Bronchial epithelial cell (primary cell): ENCODE measurements around the gene TBCD. TPM values are rescaled to one million over a fixed set of nuclear protein-coding genes. Genes with fewer than 3 reads are reported as not detected.

ENCODE experiments used
- DNase-seq: peaks from one replicate; pipeline ENCODE4 v3.0.0-alpha.2; 2010; ENCODE audit warnings: low read depth
- FAIRE-seq: peaks from 2 replicates; lab custom pipeline; 2011; peaks lifted over from hg19 to GRCh38; lab: Jason Lieb, UNC
- H3K27me3 ChIP-seq: 2 replicates; pipeline ENCODE4 v1.5.1; 2011; ENCODE audit warnings: low read length; ENCODE audit not compliant: control insufficient read depth, insufficient read depth
- H3K36me3 ChIP-seq: 2 replicates; pipeline ENCODE4 v1.5.1; 2011; ENCODE audit warnings: low read length; ENCODE audit not compliant: control insufficient read depth, insufficient read depth
- H3K4me3 ChIP-seq: 2 replicates; pipeline ENCODE4 v1.5.1; 2011; ENCODE audit warnings: mild to moderate bottlenecking, low read depth, low read length, control low read depth
- total RNA-seq: library from RNA; depleted of rRNA; stranded (reverse); fragments of >200 nt; gene quantifications from 2 replicates; pipeline ENCODE4 v1.2.1, GENCODE V29; 2014
- TF ChIP-seq, protein P1 (sequence below): IDR thresholded peaks from 2 replicates; pipeline ENCODE4 v1.5.1; 2011; ENCODE audit warnings: mild to moderate bottlenecking, moderate library complexity, low read length, control low read depth, inconsistent platforms; ENCODE audit not compliant: insufficient read depth, severe bottlenecking

TBCD gene
- total RNA-seq, 1 donor from 2014 or later, result 22.6 TPM

DNA sequence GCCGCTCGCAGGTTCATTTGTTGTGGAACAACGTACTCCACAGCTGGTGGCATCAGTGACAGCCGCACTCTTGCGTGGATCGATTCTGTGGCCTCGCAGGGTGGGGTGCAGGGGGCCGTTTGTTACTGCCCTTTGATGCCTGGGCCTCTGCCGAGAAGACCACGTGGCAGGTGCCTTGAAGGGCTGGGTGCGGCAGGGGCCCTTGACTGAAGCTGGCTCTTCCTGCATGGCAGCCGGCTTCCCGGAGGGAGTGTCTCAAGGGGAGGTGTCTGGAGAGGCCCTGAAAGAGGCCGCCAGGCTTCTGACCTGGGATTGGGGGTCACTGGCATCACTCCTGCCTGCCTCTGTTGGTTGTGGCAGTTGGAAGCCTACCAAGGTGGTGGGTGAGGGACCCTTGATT is 43.8 kb downstream of the TBCD start:
- FAIRE-seq, result no peak
- H3K27me3 ChIP-seq, result no peaks in the 10 kb centered on the region
- no peak for DNase-seq
- peaks cover 6% of the 10 kb centered on the region for H3K36me3 ChIP-seq
- TF ChIP-seq, protein P1, sequence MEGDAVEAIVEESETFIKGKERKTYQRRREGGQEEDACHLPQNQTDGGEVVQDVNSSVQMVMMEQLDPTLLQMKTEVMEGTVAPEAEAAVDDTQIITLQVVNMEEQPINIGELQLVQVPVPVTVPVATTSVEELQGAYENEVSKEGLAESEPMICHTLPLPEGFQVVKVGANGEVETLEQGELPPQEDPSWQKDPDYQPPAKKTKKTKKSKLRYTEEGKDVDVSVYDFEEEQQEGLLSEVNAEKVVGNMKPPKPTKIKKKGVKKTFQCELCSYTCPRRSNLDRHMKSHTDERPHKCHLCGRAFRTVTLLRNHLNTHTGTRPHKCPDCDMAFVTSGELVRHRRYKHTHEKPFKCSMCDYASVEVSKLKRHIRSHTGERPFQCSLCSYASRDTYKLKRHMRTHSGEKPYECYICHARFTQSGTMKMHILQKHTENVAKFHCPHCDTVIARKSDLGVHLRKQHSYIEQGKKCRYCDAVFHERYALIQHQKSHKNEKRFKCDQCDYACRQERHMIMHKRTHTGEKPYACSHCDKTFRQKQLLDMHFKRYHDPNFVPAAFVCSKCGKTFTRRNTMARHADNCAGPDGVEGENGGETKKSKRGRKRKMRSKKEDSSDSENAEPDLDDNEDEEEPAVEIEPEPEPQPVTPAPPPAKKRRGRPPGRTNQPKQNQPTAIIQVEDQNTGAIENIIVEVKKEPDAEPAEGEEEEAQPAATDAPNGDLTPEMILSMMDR, result no peak
- no peak overlapping the region for H3K4me3 ChIP-seq

DNA sequence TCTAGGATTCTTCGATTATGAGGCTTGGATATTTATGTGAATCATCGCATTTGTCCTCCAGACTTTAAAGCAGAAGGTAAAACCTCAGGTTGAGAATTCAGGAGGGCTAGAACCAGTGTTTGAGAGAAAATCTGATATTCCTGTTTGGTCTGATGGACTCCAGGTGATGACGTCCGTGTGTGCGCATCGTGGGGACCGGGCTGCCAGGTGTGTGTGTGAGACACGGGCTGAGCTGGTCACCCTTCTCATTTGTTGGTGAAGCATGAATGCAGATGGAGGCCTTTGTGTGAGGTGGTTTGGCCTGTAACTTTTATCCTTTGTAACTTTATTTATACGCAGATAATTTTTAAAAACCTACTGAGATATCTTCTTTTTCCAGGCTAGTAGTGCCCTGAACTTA is 45.2 kb downstream of the TBCD start:
- TF ChIP-seq, protein P1, result no peak
- Histone ChIP-seq H3K27me3 (no peaks in the 10 kb centered on the region), H3K36me3 (peaks cover 6% of the 10 kb centered on the region), H3K4me3 (no peak overlapping the region)
- FAIRE-seq (no peak), DNase-seq (no peak)

DNA sequence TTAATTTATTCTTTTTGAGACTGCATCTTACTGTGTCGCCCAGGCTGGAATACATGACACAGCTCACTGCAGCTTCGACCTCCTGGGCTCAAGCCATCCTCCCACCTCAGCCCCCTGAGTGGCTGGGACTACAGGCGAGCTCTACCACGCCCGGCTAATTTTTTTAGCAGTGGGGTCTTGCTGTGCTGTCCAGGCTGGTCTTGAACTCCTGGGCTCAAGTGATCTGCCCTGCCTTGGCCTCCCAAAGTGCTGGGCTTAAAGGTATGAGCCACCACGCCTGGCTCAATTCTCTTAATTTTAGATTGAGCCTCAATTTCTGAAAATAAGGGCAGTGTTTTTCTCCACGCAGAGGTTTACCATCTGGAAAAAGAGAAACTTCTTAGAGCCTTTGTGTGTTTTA is 46.9 kb downstream of the TBCD start:
- Histone ChIP-seq H3K4me3 (no peak overlapping the region), H3K27me3 (no peaks in the 10 kb centered on the region), H3K36me3 (peaks cover 5% of the 10 kb centered on the region)
- DNase-seq, result no peak
- TF ChIP-seq, protein P1, result no peak
- FAIRE-seq, result no peak

DNA sequence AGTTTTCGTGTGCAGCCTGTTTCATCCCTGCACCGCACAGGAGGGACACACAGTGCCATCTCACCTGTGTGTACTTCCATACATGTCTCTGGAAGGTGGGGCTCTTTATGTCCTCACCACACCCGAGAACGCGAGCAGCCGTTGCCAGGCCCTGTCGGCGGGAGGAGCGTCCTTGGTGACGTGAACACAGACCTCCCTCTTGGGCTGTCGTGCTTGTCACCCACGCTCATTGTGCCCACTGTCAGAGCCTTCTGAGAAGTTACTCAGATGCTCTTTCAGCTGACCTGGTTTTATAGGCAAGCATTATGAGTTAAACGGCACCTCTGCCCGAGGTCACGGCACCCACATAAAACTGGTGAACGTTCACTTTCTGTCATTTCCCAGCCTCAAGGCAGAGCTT is 47.7 kb downstream of the TBCD start:
- H3K4me3 ChIP-seq, result no peak overlapping the region
- TF ChIP-seq, protein P1, result no peak
- H3K36me3 ChIP-seq, result peaks cover 5% of the 10 kb centered on the region
- DNase-seq, result no peak
- H3K27me3 ChIP-seq, result no peaks in the 10 kb centered on the region
- FAIRE-seq, result no peak

DNA sequence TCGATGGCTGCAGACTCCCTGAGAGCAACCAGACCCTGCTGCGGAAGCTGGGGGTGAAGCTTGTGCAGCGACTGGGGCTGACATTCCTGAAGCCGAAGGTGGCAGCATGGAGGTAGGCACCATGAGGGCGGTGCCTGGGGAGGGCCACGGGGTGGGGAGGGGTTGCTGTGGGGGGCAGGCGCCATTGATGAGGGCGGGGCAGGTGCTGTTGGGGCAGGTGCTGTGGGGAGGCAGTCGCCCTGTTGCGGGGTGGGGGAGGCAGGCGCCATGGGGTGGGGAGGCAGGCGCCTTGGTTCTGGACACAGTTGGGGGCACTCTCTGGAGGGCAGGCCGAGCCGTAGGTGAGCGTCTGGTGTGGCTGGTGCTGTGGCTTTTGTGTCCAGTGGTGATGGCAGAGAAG is 49.0 kb downstream of the TBCD start:
- H3K36me3 ChIP-seq, result peaks cover 5% of the 10 kb centered on the region
- FAIRE-seq (no peak), DNase-seq (no peak)
- TF ChIP-seq, protein P1, result no peak
- no peak overlapping the region for H3K4me3 ChIP-seq
- H3K27me3 ChIP-seq, result no peaks in the 10 kb centered on the region

DNA sequence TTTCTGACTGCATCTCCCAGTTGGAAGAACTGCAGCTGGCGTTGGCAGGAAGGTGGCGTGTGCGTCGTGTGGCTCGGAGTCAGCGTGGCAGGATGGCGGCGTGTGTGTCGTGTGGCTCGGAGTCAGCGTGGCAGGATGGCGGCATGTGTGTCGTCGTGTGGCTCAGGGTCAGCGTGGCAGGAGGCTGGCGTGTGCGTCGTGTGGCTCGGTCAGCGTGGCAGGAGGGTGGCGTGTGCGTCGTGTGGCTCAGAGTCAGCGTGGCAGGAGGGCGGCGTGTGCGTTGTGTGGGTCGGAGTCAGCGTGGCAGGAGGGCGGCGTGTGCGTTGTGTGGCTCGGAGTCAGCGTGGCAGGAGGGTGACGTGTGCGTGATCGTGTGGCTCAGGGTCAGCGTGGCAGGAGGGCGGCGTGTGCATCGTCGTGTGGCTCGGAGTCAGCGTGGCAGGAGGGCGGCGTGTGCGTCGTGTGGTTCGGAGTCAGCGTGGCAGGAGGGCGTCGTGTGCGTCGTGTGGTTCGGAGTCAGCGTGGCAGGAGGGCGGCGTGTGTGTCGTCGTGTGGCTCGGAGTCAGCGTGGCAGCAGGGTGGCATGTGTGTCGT is 49.6 kb downstream of the TBCD start:
- peaks cover 6% of the 10 kb centered on the region for H3K36me3 ChIP-seq
- no peak overlapping the region for H3K4me3 ChIP-seq
- DNase-seq (no peak), FAIRE-seq (no peak)
- H3K27me3 ChIP-seq, result no peaks in the 10 kb centered on the region
- TF ChIP-seq, protein P1, result no peak
